Measurements from ENCODE around the gene DERL2. TPM values are rescaled to one million over a fixed set of nuclear protein-coding genes. Genes with fewer than 3 reads are reported as not detected.

The DERL2 gene
- total and polyA plus RNA-seq, 9 of the 15 experiments (the other 6 are each of a cell fraction or from before 2014, with no cell fraction given), result 11.5 to 105 (median 30.7) TPM

GRCh38 chr17:5439446-5439764 lies 46.6 kb downstream of the DERL2 start:
- ChIA-PET POLR2A (interaction anchor here (0.7 to 1.5 kb wide), 7 partner anchors 17 to 62 kb away, joined by 3 to 8 read pairs (median 4); partner anchors contain the start of genes DHX33 and NUP88), CTCF (ENCODE audit: low intra/inter-chr PET ratio) (interaction anchor here (0.5 to 2.0 kb wide), 2 partner anchors 46 to 190 kb away, joined by 3 to 9 read pairs; no protein-coding TSS in a partner anchor)
- intact Hi-C loops (cut with micrococcal nuclease), result loop anchor here (1.0 to 5.0 kb wide), 2 partner anchors 190 to 242 kb away; no protein-coding TSS in a partner anchor
- Histone ChIP-seq H3K4me3 (peak overlapping the region; percentile 94; the same call in 1 of the 2 replicates), H3K9me3 (replicated peaks; ENCODE audit: control insufficient read depth, insufficient read depth, low read depth, low read length) (no peaks in the 10 kb centered on the region), H3K4me2 (ENCODE audit: insufficient read depth, low read length) (peak overlapping the region; percentile 76), H3K27ac (ENCODE audit: extremely low read depth, low read depth, low read length) (peak overlapping the region; percentile 66), H2AFZ (ENCODE audit: low read depth, low read length) (peak overlapping the region; percentile 89), H3K9ac (ENCODE audit: insufficient read depth in 1 of 2, low read depth in 2 of 2, low read length in 2 of 2) (peak overlapping the region; percentile 51 to 97; a peak in 2 of 4 replicates), H3K79me2 (ENCODE audit: control insufficient read depth, insufficient read depth, low read length) (peaks cover 45% of the 10 kb centered on the region), H3K36me3 (ENCODE audit: control insufficient read depth, insufficient read depth, low read length) (peaks cover 56% of the 10 kb centered on the region), H3K9me1 (ENCODE audit: control insufficient read depth, insufficient read depth, low read length) (no peaks in the 10 kb centered on the region), H4K20me1 (replicated peaks; ENCODE audit: control insufficient read depth, insufficient read depth, low read length) (no peaks in the 10 kb centered on the region), H3K27me3 (ENCODE audit: control insufficient read depth in 2 of 2, insufficient read depth in 2 of 2, low read length in 2 of 2) (no peaks in the 10 kb centered on the region), H3K4me1 (replicated peaks in 1 of 2; ENCODE audit: control insufficient read depth in 2 of 2, insufficient read depth in 2 of 2, low read length in 2 of 2) (peaks cover 8 to 12% of the 10 kb centered on the region in 2 experiments; a peak in 4 of 5 replicates)
- in situ Hi-C loops (cut with MboI), result no loop called here
- TF ChIP-seq POLR2A (conservative IDR thresholded peaks at IDR 0.05), result no peak
- TF ChIP-seq LCOR (CRISPR knock-in tag; IDR thresholded peaks at IDR 0.05), result 0 out of 2 replicates have a peak, but pooled peaks have one; percentile 2
- no peak for TF ChIP-seq MYBL2 (IDR thresholded peaks at IDR 0.05; ENCODE audit: low read depth)
- no peak for TF ChIP-seq MYBL2 (CRISPR knock-in tag; IDR thresholded peaks at IDR 0.05; ENCODE audit: borderline replicate concordance)
- BruUV-seq (replicated peaks), result no TSS peak
- ATAC-seq, result no peak; the same call in 2 of the 3 replicates
- whole genome bisulfite sequencing (ENCODE audit: insufficient coverage, low coverage, missing lambda C conversion rate), result no CpG with 5 or more reads among the region's 1 CpG
- FAIRE-seq, result no peak
- DNase-seq (ENCODE audit: extremely low read depth in 1 of 4, low spot score in 3 of 4), result no peak
